Fibroblast of mammary gland (primary cell): ENCODE results near the gene IL2RG.

Experiments
- DNase-seq: peaks from one replicate; pipeline ENCODE4 v3.0.0-alpha.2; 2010; ENCODE audit warnings: low read depth
- H3K4me3 ChIP-seq: 2 replicates; pipeline ENCODE4 v1.5.1; 2011; ENCODE audit warnings: low read depth, mild to moderate bottlenecking, low read length, moderate library complexity; ENCODE audit not compliant: control insufficient read depth
- CTCF ChIP-seq: conservative IDR thresholded peaks from 2 replicates; pipeline ENCODE4 v1.5.1; 2011; ENCODE audit warnings: low read depth, low read length, inconsistent platforms; ENCODE audit not compliant: control insufficient read depth, insufficient read depth

The IL2RG gene

GRCh38 chrX:71082124-71082647 is 29.2 kb downstream of the IL2RG start:
- no peak overlapping the region for H3K4me3 ChIP-seq
- DNase-seq: no peak
- TF ChIP-seq CTCF: no peak

- no peak for TF ChIP-seq CTCF
- no peak overlapping the region for H3K4me3 ChIP-seq
- peak; percentile 55 for DNase-seq
Observed at GRCh38 chrX:71081330-71082123, 29.9 kb downstream of the IL2RG start.

GRCh38 chrX:71070531-71070930 is 40.8 kb downstream of the IL2RG start:
- TF ChIP-seq CTCF: no peak
- DNase-seq: no peak
- no peak overlapping the region for H3K4me3 ChIP-seq

DNA sequence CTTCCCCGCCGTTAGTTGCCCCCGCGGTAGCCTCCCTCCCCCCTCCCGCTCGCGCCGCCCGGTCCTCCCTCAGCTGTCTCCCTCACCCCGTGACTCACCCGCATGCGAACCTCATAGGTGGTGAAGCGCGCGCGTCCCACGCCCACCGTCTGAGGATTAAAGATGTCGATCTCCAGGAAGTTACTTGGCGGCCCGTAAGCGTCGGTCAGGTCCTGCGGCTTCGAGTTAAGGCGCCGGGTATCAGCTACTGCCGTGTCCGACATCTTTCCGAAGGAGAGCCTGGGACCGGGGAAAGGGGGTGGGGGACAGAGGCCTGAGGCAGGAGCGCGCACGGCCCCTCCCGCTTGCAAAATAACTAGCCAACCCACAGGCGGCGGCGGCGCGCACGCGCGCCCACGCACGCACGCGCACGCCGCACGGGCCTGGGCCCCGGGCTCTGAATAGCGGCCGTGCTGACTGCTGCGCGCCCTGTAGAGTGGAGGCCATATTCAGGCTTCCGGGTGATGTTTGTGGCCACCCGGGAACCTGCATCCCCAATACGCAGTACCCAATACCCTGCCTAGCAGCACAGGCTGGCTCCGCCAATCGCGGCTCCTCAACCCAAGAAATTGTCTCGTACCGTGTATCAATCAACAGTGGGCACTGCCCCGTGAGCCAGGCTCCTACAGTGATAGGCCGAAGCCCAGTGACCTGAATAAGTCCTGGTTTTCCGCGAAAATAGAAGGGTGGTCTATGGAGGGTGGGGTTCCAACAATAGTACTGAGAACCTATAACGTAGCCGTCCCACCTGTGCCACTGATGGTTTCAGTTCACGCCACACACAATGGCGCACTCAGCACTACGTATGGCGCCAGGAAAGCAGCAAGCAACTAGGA is 43.1 kb downstream of the IL2RG start, which contains the start of gene SNX12:
Gene SNX12 (minus strand): TSS at position 291 of the 875 bp plus-strand sequence. CDS start 28 bp downstream, at position 263.
- peak; percentile 93 for DNase-seq
- H3K4me3 ChIP-seq: peak within 1 kb of the TSS; percentile 66
- TF ChIP-seq CTCF: no peak

DNA sequence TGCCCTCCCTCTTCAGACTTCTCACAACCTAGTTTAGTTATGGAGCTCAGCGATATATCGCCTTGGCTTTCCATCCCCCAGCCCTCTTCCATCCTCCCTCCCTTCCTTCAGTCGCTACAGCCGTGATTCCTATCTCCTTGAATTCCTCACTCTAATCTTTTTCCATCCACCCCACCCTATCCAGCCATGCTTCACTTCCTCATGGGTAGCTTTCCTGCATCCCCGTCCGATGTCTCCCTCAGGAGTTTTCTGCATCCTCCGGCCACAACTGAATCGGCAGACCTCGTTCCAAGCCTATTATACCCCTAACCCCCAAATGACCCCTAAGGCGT is 43.7 kb downstream of the IL2RG start:
- H3K4me3 ChIP-seq: peak overlapping the region; percentile 66
- DNase-seq: no peak
- no peak for TF ChIP-seq CTCF

GRCh38 chrX:71067089-71067488 is 44.3 kb downstream of the IL2RG start:
- peak overlapping the region; percentile 66 for H3K4me3 ChIP-seq
- DNase-seq: no peak
- no peak for TF ChIP-seq CTCF
